Activated CD4-positive, alpha-beta T cell treated with anti-CD3 and anti-CD28 coated beads, Interleukin-2, Interleukin-6, amounts not matched to agents 100 ng/mL and 50 ng/mL, durations not matched to agents 16 hours and 8 hours (primary cell): Measurements from ENCODE around the gene TMEM192.
"Not testable (repeated sequence)": the region's sequence is repeated elsewhere in the genome, so short reads cannot be mapped to it uniquely, and the experiment has no call there.

ENCODE experiments used
- DNase-seq: peaks from one replicate; pipeline ENCODE4 v3.0.0-alpha.2; 2020

The TMEM192 gene

GRCh38 chr4:165088366-165088765 is 24.3 kb downstream of the TMEM192 start:
- DNase-seq: no peak

GRCh38 chr4:165085946-165086345 is 26.7 kb downstream of the TMEM192 start:
- DNase-seq: no peak

- not testable (repeated sequence) for DNase-seq
These were observed 27.9 kb downstream of the TMEM192 start for GRCh38 chr4:165084787-165085186.

GRCh38 chr4:165079476-165079875 is 33.2 kb downstream of the TMEM192 start:
- no peak for DNase-seq

DNA sequence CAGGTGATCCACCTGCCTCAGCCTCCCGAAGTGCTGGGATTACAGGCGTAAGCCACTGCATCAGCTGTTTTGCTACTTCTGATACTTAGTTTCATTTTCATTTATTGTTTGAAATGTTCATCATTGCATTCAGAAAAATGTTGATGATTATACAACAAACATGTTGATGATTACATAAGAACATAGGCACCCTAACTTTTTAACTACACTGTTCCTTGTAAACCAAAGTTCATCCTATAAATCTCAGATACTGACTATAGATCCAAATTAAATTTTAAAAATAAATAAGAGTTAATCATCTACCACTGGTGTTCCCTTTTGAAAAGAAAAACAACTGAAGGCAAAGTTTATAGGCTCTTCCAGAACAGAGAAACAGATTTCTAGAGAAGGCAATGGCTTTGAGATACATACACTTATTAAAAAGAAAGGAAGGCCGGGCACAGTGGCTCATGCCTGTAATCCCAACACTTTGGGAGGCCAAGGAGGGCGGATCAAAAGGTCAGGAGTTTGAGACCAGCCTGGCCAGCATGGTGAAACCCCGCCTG is 35.6 kb downstream of the TMEM192 start:
- no peak for DNase-seq

DNA sequence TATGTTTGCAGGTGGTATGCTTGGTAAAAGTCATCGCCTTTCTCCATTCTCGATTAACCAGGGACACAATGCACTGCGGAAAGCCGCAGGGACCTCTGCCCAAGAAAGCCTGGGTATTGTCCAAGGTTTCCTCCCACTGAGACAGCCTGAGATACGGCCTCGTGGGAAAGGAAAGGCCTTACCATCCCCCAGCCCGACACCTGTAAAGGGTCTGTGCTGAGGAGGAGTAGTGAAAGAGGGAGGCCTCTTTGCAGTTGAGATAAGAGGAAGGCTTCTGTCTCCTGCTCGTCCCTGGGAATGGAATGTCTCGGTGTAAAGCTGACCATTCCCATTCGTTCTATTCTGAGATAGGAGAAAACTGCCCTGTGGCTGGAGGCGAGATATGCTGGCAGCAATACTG is 39.3 kb downstream of the TMEM192 start:
- not testable (repeated sequence) for DNase-seq

DNA sequence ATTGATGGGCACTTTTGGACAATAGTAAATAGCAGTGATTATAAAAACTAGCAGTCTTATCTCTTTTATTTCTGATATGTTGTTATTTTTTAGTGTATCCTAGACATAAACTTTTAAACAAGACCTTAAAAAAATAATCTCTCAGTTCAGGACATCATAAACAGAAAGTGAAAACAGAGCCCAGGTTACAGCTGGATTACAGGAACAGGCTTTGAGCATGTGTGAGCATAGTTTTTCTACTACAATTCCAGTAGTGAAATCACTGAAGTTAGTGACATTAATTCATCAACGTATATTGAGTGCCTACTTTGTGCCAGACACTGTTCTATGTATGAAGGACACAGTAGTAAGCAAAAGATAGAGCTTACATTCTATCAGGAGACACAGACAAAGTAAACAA is 42.1 kb downstream of the TMEM192 start:
- no peak for DNase-seq

DNA sequence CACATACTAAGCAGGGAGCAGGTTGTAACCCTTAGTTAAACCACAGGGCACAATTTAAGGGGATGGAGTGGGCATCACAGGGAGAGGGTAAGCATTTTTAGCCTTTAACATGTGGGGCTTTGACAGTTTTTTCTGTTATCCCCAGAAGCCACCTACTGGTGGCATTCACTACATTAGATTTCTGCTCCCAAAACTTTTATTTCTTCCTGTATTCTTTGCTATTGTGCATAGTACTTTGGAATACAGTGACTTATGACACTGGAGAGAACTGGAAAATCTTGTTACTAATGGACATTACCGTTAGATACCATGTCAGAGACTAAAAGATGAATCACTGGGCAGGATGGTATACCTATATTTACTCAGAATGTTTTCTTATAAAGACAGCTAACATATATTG is 51.7 kb downstream of the TMEM192 start:
- DNase-seq: no peak

DNA sequence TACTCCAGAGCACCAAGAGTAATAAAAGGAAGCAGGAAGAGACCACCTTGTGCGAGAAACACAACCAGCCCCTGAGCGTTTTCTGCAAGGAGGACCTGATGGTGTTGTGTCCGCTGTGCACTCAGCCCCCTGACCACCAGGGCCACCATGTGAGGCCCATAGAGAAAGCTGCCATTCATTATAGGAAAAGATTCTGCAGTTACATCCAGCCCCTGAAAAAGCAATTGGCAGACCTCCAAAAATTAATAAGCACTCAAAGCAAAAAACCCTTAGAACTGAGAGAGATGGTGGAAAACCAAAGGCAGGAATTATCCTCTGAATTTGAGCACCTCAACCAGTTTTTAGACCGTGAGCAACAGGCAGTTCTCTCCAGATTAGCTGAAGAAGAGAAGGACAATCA is 53.3 kb downstream of the TMEM192 start:
- DNase-seq: no peak

DNA sequence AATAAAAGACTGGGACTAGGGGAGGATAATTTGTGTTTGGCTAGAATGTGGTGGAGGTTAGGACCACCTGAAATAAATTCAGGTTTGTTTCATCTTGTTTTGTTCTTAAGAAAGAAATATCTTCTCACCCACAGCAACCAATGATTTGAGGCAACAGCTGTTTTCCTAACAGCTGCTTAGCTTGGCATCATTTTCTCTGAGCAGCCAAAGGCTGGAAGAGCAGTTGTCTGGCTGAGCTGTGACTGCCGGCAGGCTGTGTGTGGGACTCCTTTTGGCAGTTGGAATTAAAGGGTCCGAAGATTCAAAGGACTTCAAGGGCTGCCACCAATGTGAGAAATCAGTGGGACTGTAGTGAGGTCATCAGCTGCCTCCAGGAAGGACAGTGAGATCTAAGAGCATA is 54.0 kb downstream of the TMEM192 start:
- DNase-seq: no peak

- DNase-seq: no peak
These were observed 57.1 kb downstream of the TMEM192 start for GRCh38 chr4:165055601-165056000.

DNA sequence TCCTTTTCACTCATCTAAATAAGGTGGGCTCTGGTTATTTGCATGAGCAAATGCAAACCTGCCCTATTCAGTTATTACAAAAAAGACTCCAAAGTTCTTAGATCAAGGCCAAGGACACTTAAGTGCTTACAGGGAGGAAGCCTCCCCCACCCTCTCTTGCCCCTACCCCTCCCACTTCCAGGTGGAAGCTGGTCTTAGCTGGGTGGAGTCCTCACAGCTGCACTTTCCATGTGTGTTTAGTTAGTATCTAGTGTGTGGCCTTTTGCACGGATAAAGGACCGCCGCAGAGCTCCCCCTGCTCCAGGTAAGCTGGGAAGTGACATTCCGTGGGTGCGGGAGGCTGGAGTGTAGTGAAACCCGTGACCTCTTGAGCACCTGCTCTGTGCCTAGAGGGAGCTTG is 59.0 kb downstream of the TMEM192 start, which contains the start of gene TRIM75:
TSS of gene TRIM75 (plus strand) at position 222 of the 400 bp plus-strand sequence. CDS start 5,282 bp downstream, outside the sequence.
- no peak for DNase-seq

DNA sequence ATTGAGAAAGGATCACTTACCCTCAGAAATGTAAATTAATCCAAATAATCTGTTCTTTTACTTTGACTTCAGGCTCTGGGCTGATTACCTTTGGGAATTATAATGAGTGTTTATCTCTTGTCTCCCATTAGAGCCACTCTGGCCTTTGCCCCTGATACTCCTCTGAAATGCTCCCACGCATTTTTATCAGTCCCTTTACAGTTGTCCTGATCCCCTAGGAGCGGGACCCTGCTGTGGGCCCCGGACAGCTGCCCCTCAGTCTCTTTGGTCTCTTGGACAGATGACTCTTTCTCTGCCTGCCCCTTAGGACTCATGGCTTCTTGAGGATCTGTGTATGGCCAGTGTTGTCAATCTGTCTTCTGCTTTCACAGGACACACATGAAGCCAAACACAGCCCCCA is 60.0 kb downstream of the TMEM192 start:
- DNase-seq: no peak

DNA sequence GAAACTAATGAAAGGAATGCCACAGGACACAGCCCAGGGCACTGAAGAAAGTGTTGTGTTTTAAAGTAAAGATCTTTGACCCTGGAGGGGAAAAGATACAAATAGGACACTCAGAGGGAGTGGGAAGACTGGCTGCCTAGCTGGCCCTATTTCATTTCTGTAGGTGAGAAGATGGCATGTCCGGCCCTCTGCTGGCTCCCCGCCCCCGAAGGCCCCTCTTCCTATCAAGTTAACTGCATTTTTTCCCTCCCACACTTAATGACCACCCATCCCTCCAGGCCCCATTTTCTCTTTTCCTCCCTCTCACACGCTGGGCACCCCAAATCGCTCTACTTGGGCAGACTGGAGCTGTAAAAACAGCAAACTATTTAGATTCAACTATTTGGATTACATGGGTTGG is 64.5 kb downstream of the TMEM192 start:
- DNase-seq: no peak

GRCh38 chr4:165031436-165032211 is 81.0 kb downstream of the TMEM192 start, which contains the start of gene TRIM60:
Gene TRIM60 (plus strand): TSS chr4:165031999. CDS start chr4:165040073, 8,074 bp downstream.
- DNase-seq: no peak

DNA sequence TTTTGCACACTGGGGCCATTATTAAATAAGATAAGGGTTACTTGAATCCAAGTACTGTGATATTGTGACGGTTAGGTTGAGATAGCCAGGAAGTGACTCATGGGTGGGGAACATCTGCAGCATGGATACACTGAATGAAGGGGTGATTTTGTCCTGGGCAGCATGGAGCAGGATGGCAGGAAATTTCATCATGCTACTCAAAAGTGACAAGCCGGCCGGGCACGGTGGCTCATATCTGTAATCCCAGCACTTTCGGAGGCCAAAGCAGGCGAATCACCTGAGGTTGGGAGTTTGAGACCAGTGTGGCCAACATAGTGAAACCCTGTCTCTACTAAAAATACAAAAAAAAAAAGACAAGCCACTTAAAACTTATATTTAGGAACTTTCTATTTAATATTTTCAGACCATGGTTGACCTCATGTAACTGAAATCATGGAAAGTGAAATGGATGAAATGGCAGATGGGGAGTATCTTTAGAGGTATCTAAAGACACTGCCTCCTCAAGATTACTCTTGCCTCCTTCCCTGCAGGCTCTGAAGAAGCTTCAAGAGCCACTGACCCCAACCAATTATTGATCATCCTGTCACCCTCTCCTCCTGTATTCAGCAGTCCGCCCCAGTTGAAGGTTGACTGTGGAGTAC is 84.8 kb downstream of the TMEM192 start:
- no peak for DNase-seq

GRCh38 chr4:165025782-165026181 is 86.9 kb downstream of the TMEM192 start:
- not testable (repeated sequence) for DNase-seq
